Stimulated activated CD4-positive, alpha-beta T cell treated with anti-CD3 and anti-CD28 coated beads, Interleukin-1b, Interleukin-23, amount 100 ng/mL, for 24 hours (primary cell): ENCODE results near the gene DCP1B.

Experiments used
- DNase-seq, 4 experiments: peaks; one replicate each; pipeline ENCODE4 v3.0.0-alpha.2; 2020; ENCODE audit warnings: low read depth in 4 of 4, low spot score in 1 of 4

DCP1B gene

GRCh38 chr12:2004113-2004929, at the start of gene DCP1B:
DCP1B (minus strand) TSS chr12:2004457; CDS start chr12:2004431, 26 bp downstream.
- DNase-seq, result peak; percentile 83 to 94 (median 87)

DNA sequence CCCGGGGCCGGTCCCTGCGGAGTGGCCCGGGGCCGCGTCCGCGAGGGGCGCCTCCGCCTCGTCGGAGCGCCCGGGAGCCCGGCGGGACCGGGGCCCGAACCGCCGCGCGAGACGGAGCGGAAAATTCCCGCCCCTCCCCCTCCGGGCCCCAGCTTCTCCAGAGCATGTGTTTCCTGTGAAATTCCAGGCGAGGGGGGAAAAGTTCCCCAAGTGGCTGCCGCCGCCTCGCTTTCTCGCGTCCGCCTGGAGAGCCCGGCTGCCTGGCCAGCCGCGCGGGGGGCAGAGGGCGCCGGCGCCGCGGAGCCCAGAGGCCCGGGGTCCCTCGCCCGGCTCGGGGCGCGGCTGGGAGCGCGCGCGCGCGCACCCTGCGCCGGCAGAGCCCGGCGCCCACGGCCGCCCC, 49.4 kb upstream of the DCP1B start:
- no peak for DNase-seq

GRCh38 chr12:2052826-2053678, 48.8 kb upstream of the DCP1B start, which contains the start of gene CACNA1C:
CACNA1C (plus strand) TSS chr12:2052987; CDS start chr12:2053563, 576 bp downstream.
- DNase-seq, result peak in 1 of 4 experiments; percentile 22

DNA sequence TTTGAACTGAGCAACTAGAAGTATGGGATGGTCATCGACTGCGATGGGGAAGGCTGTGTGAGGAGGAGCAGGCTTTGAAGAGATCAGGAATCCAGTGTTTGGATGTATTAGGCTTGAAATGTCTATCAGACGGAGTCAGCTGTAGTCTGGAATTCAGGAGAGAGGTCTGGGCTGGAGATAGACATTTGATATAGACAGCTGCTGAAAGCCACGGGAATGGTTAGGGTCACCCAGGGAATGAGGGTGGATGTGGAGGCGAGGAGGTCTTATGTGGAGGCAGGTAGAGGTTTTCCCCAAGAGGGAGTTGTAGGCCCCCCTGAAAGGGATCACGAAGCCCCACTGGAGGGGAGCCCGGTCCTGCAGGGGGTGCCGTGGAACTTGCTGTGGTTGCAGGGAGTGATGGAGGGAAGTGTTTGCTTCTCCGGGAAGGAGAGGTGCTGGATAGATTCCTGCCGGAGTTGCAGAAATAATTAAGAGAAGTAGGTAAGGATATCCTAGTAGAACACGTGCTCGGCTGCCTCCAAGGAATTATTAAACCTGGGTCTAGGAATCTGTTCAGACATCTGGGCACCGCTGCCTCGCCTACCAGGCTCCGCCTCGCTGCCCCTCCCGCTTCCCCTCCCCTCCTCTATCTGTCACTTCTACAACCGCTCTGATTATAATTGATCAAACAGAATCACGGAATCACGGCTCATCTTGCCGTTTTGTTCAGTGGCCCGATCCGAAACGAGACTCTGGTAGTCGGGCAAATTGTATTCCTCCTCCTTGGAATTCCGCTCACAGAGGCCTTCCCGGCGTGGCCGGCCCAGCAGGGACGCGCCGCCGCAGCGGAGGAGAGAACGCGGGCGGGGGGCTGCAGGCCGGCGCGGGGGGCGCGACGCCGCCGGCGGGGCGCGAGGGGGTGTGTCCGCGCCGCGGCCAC, 47.7 kb upstream of the DCP1B start:
- DNase-seq, result no peak

DNA sequence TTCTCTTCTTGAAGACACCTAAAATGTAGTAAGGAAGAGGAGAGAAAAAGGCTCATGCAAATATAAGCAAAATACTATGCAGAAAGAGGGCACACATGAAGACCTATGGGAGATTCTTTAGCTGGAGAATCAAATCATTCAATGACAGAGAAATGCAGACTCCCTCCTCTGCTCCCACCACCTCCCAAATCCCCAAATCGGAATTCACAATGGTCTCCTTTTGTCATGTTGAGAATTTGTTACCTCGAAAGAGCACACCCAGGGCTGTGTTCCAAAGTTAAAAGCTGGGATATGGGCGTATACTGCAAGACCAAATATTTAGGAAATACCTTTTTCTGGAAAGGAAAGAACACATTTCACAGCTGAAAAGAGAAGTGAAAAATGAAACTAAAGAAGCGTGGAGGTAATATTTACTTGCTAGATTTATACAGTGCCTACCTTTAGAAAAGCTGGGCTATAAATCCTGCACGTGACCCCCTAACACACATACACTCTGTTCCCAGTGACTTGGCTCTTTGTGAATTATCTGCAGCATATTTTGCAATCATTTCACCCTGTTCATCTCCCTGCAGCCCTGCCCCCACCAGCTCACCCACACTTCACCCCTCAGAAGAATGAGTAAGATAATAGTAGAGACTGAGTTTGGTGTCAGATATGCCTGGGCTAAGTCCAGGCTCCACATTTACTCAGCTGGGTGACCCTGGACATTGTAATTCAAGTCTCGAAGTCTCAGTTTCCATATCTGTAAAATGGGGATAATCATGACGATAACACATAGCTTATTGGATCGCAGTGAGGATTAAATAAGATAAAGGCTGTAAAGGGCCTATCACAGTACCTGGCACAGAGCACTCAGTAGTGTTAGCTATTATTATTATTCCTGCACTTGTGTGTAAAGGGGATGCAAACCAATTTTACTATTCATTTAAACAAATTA, 45.6 kb upstream of the DCP1B start:
- DNase-seq, result no peak

DNA sequence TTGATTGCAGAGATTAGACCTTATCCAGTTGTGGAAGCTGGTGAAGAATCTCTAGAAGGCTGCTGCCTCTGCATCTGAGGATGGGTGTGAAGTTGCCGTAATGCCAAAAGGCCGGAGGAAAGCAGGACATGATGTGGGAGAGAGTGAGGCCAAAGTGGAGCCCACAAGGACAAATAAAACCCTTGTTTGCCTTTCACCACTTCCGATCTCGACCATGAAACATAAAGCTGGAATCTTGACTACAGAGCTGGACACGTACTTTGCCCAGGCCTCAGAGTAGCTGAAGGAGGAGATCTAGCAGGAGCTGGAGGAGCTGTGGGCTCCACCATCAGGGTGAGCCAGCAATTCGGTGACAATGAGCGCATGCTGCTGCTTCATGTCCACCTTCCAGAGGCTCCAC, 43.5 kb upstream of the DCP1B start:
- no peak for DNase-seq

- DNase-seq, result no peak
Measured at GRCh38 chr12:2046957-2047356, 42.7 kb upstream of the DCP1B start.

DNA sequence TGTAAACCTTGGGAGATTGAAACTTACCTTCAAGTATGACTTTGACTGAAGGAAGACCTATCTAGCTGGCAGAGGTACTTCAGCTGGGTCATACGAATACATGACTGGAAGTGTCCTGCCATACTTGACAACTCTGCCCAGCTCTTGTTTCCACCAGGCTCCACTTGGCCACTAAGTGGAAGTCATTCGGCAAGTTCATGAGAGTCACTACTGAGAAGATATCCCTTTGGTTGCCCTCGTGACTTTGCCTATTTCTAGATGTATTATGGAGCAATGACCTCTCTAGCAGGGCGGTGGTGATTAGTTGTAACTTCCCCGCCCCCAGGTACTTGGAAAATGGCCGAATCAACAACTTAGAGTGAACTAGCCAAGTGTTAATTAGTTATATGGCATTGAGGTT, 39.9 kb upstream of the DCP1B start:
- no peak for DNase-seq

DNA sequence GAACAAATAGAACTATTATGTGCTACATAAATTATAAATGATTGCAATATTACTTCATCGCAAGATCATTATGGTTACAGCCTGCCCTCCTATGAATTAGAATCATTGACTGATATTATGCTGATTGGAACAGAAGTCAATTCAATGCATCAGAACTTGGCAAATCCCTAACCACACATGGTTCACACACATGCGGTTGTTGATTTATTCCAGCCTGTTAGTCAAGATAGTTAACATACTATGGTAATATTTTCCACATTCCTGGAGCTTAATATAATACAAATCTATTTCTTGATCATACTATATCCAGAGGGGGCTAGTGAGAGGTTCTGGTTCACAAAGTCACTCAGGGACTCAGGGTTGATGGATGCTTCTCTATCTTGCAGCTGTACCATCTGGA, 38.8 kb upstream of the DCP1B start:
- no peak for DNase-seq

DNA sequence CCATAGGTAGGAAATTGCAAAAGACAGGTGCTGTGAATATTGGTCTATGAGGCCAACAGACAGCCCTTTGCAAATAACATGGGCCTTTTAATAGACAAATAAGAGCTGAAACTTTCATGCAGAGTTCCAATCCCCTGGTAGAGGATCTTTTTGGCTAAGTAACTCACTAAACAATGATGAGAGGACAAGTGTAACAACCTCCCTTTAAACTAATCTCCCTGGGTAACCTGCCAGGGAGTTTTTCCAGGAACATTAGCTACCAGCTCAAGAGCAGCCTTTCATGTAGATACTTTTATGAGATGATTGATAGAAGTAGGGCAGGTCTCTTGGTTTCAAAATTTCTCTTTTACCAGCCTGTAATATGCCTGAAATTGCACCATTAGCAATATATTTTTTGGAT, 34.8 kb upstream of the DCP1B start:
- no peak for DNase-seq

DNA sequence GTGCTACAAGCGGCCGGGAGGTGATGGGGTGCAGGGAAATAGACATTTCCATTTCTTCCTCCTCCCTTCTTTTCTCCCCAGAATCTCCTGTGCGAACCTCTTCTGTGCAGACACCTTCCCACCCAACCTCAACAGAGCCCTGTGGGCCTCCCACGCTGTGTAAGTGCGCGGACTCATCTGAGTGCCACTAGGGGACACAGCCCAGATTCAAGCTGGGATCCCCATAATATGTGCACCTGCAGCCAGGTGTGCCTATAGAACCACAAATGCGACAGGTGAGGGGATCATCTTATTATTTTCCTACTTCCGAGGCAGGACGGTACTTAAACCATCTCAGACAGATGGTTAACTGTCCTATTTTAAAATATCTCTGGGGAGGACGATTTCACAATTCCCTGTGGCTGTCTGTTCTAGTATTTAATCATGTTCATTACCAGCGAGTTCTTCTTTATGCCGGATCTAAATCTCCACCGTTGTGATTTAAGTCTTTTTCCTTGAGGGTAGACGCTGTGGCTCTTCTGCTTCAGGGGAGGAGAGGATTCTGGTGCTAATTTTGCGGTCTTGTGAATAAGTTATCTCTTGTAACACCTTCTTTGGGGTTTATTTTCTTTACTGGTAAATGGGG, 31.3 kb upstream of the DCP1B start:
- DNase-seq, result no peak

GRCh38 chr12:2034633-2035430, 30.6 kb upstream of the DCP1B start:
- DNase-seq, result peak; percentile 75 to 84 (median 80)

- DNase-seq, result no peak
Measured at GRCh38 chr12:2032506-2032905, 28.2 kb upstream of the DCP1B start.

- no peak for DNase-seq
Measured at GRCh38 chr12:2029851-2030250, 25.6 kb upstream of the DCP1B start.

DNA sequence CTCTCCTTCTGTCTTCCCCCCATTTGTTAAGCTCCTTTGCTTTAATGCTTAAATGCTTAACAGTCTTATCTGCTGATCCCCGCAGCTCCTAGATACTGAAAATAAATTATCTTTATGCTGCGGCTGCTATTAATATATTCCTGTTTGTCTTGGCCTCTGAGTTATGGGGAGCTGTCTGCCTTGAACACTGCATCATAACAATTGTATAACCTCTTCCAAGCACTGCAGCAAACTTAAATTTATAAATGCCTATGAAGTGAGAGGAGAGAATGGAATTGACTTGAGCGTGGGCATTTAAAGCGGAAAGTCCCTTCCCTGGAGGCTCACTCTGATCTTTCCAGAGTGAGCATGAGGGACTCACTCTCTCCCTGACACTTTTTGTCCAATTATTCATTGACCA, 23.1 kb upstream of the DCP1B start:
- DNase-seq, result no peak

GRCh38 chr12:2023365-2023764, 19.1 kb upstream of the DCP1B start:
- DNase-seq, result no peak

- DNase-seq, result no peak
Measured at GRCh38 chr12:2020511-2020910, 16.3 kb upstream of the DCP1B start.

- no peak for DNase-seq
Measured at GRCh38 chr12:2019126-2019525, 14.9 kb upstream of the DCP1B start.

GRCh38 chr12:2018391-2018790, 14.1 kb upstream of the DCP1B start:
- DNase-seq, result no peak
